ENCODE results near the gene C14orf93.
A peak's percentile ranks its signal among the peaks of the same experiment; 100 is the strongest.

Gene C14orf93, protein sequence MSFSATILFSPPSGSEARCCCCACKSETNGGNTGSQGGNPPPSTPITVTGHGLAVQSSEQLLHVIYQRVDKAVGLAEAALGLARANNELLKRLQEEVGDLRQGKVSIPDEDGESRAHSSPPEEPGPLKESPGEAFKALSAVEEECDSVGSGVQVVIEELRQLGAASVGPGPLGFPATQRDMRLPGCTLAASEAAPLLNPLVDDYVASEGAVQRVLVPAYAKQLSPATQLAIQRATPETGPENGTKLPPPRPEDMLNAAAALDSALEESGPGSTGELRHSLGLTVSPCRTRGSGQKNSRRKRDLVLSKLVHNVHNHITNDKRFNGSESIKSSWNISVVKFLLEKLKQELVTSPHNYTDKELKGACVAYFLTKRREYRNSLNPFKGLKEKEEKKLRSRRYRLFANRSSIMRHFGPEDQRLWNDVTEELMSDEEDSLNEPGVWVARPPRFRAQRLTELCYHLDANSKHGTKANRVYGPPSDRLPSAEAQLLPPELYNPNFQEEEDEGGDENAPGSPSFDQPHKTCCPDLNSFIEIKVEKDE

GRCh38 chr14:23009939-23010726 is at the start of gene C14orf93:
TSS of gene C14orf93 (minus strand) at chr14:23010143. CDS start at chr14:22999023, 11,120 bp downstream.
- H3F3A ChIP-seq (ENCODE audit: low read depth): peaks cover 7% of the 10 kb centered on the region
- peak within 1 kb of the TSS; percentile 92 for H2AFZ ChIP-seq (ENCODE audit: low read length)
- peaks cover 36% of the 10 kb centered on the region for H3K79me2 ChIP-seq (ENCODE audit: insufficient read depth, low read length)
- no peaks in the 10 kb centered on the region for H3K36me3 ChIP-seq (ENCODE audit: insufficient read depth, low read length)
- TF ChIP-seq EZH2phosphoT487 (IDR thresholded peaks at IDR 0.05; ENCODE audit: borderline replicate concordance): no peak
- TF ChIP-seq, protein P1, sequence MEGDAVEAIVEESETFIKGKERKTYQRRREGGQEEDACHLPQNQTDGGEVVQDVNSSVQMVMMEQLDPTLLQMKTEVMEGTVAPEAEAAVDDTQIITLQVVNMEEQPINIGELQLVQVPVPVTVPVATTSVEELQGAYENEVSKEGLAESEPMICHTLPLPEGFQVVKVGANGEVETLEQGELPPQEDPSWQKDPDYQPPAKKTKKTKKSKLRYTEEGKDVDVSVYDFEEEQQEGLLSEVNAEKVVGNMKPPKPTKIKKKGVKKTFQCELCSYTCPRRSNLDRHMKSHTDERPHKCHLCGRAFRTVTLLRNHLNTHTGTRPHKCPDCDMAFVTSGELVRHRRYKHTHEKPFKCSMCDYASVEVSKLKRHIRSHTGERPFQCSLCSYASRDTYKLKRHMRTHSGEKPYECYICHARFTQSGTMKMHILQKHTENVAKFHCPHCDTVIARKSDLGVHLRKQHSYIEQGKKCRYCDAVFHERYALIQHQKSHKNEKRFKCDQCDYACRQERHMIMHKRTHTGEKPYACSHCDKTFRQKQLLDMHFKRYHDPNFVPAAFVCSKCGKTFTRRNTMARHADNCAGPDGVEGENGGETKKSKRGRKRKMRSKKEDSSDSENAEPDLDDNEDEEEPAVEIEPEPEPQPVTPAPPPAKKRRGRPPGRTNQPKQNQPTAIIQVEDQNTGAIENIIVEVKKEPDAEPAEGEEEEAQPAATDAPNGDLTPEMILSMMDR (conservative IDR thresholded peaks at IDR 0.05; ENCODE audit: low read length): no peak
- peak within 1 kb of the TSS; percentile 82 for H3K4me2 ChIP-seq (ENCODE audit: low read depth, low read length, poor library complexity, severe bottlenecking)
- H4K20me1 ChIP-seq (ENCODE audit: insufficient read depth, low read length, poor library complexity, severe bottlenecking): no peaks in the 10 kb centered on the region
- H3K4me1 ChIP-seq (ENCODE audit: insufficient read depth, low read length, poor library complexity, severe bottlenecking): peaks cover 42% of the 10 kb centered on the region
- H3K9me3 ChIP-seq (ENCODE audit: insufficient read depth, low read depth, low read length): no peaks in the 10 kb centered on the region
- peak within 1 kb of the TSS; percentile 85 for H3K9ac ChIP-seq (ENCODE audit: low read depth, low read length, poor library complexity, severe bottlenecking)
- peak within 1 kb of the TSS; percentile 96 for H3K4me3 ChIP-seq (ENCODE audit: low read length, poor library complexity, severe bottlenecking)
- no peaks in the 10 kb centered on the region for H3K27me3 ChIP-seq (ENCODE audit: insufficient read depth, low read length, poor library complexity, severe bottlenecking)
- no peaks in the 10 kb centered on the region for H3K9me2 ChIP-seq (replicated peaks; ENCODE audit: low read depth, low read length)

- H3K4me1 ChIP-seq (ENCODE audit: insufficient read depth, low read length, poor library complexity, severe bottlenecking): peaks cover 13% of the 10 kb centered on the region
- H3K4me2 ChIP-seq (ENCODE audit: low read depth, low read length, poor library complexity, severe bottlenecking): no peak overlapping the region
- peaks cover 46% of the 10 kb centered on the region; the same call in 1 of the 2 replicates for H3K36me3 ChIP-seq (ENCODE audit: insufficient read depth, low read length)
- H3K9me2 ChIP-seq (replicated peaks; ENCODE audit: low read depth, low read length): no peaks in the 10 kb centered on the region
- no peak overlapping the region for H3K9ac ChIP-seq (ENCODE audit: low read depth, low read length, poor library complexity, severe bottlenecking)
- no peak overlapping the region for H2AFZ ChIP-seq (ENCODE audit: low read length)
- no peak overlapping the region for H3K4me3 ChIP-seq (ENCODE audit: low read length, poor library complexity, severe bottlenecking)
- H3K27me3 ChIP-seq (ENCODE audit: insufficient read depth, low read length, poor library complexity, severe bottlenecking): no peaks in the 10 kb centered on the region
- no peaks in the 10 kb centered on the region for H3K9me3 ChIP-seq (ENCODE audit: insufficient read depth, low read depth, low read length)
- H3F3A ChIP-seq (ENCODE audit: low read depth): no peaks in the 10 kb centered on the region
- no peaks in the 10 kb centered on the region for H4K20me1 ChIP-seq (ENCODE audit: insufficient read depth, low read length, poor library complexity, severe bottlenecking)
- H3K79me2 ChIP-seq (ENCODE audit: insufficient read depth, low read length): no peaks in the 10 kb centered on the region
- no peak for TF ChIP-seq EZH2phosphoT487 (IDR thresholded peaks at IDR 0.05; ENCODE audit: borderline replicate concordance)
- TF ChIP-seq, protein P1 (conservative IDR thresholded peaks at IDR 0.05; ENCODE audit: low read length): no peak
Measured at GRCh38 chr14:23058654-23059504, 48.9 kb upstream of the C14orf93 start.
